Measurements from ENCODE around the gene EVA1C.
"Not testable (repeated sequence)": the region's sequence is repeated elsewhere in the genome, so short reads cannot be mapped to it uniquely, and the experiment has no call there.

Gene EVA1C

DNA sequence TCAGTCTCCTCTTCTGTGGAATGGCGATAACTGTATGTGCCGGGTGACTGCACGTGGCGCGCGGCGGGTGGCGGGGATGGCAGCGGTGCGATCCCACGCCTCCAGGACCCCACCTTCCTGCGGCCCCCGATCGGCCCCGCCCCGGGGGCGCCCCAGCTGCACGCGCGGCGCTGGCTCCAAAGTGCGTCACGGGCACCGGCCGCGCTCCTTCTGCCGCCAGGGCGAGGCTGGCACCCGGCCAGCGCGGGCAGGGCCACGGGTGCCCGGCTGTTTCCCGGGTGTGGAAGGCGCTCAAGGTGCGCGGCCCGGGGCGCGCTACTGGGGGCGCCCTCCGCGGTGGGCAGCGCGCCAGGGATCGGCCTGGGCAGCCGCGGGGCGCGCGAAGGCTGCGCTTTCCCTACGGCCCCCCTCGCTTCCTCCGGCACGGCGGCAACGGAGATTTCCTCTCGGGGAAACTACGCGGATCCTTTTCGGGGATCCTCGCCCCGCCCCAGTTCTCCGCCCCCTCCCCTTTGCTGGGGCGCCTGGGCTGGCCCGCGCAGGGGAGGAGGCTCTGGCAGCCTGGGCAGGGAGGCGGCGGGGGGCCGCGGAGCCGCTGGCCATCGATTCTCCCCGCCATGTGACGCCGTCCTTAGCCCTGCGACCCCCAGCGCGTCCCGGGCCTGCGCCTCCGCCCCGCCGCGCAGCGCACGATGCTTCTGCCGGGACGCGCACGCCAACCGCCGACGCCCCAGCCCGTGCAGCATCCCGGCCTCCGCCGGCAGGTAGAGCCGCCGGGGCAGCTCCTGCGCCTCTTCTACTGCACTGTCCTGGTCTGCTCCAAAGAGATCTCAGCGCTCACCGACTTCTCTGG is at the start of gene EVA1C:
TSS of gene EVA1C (plus strand) at position 545 of the 853 bp plus-strand sequence. CDS start at position 693, 148 bp downstream.
- peak; percentile 64 for DNase-seq

DNA sequence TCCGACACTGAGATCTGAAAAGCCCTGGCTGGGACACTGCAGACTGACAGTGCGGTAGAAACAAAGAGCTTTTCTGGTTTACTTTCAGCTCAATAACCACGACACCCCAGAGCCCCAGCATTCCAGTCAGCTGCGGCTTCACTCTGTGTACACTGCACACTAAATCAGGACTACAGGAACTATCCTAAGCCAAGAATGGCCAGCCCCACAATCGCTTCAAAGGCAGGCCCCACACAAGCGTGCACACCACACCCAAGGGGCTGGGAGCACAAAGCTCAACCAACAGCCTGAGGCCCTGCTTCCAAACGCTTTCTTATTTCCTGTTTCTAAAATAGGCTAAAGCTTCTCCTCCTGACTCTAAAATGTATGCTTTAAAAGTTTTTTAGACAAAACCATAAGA is 48.1 kb upstream of the EVA1C start:
- DNase-seq = no peak

DNA sequence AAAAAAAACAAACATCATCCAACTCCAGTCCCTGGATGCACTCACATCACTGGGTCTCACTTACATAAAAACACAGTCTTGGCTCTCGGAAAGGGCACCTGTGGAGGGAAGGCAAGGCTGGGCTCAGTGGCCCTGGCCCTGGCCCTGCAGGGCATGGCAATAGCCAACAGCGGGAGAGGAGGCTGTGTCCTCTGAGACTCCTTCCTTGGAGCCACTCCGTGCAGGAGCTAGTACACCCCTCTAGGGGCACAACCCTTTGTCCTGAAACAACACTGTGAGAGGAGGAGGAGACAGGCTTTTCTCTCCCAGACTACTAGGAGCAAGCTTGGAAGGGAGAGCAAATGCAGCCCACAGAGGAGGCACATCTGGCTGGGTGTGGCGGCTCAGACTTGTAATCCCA is 47.7 kb upstream of the EVA1C start:
- no peak for DNase-seq

DNA sequence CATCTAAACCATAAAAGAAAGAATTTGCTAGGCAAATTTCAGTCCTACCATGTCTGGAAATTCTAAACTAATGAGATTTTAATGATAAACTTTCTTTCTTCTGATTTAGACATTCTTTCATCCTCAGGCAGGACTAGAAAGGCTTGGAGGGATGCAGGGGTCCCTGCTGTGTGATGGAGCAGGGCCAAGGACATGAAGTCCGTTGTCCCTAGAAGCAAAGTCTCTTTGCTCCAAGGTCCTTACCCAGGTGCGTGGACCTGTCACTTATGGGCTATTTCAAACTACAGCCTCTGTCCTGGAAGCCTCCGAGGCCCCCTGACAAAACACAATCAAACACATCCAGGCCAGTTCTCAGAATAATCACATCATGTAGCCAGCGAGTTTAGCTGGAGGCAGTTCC is 46.3 kb upstream of the EVA1C start:
- no peak for DNase-seq

GRCh38 chr21:32367158-32367557 is 45.3 kb upstream of the EVA1C start:
- no peak for DNase-seq

- no peak for DNase-seq
These were observed 44.1 kb upstream of the EVA1C start for GRCh38 chr21:32368386-32368785.

DNA sequence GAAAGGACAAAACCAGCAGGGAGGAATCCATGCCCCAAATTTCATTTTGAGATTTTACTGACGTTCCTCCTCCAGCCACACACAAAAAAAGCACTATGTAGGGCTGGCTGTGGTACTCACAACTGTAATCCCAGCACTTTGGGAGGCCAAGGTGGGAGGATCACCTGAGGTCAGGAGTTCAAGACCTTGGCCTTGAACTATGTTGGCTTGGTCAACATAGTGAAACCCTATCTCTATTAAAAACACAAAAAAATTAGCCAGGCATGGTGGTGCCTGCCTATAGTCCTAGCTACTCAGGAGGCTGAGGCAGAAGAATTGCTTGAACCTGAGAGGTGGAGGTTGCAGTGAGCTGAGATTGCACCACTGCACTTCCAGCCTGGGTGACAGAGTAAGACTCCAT is 43.5 kb upstream of the EVA1C start:
- not testable (repeated sequence) for DNase-seq

DNA sequence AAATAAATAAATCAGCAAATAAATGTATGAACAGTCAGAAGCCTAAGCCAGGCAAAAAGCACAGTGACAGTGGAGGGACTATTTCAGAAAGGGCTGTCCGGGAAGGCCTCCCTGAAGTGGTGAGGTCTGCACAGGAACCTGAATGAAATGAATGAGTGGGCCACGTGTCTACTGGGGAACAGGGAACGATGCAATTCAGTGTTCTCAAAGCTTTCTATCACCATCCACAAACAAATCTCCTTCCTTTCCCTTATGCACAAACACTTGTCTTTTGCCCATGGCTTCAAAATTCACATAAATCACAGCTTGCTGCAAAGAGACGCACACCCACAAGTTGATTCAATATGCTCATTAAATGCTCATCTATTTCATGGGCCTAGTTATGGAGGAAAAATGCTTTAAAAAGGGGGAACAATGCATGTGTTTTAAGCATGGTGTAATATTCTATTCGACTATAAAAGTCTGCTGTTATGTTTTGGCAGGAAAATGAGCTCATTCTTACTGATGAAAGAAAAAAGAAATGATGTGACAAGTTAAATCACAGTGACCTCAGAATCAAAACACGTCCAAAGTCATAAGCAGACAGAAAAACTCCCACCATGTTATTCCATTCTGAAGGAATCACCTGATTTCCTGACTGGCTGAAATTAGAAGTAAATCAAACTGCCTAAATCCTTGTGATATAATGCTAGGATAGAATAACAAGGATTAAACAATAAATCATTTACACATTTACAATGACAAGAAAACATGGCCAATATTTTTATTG is 41.3 kb upstream of the EVA1C start:
- no peak for DNase-seq

GRCh38 chr21:32371913-32372314 is 40.6 kb upstream of the EVA1C start:
- DNase-seq = no peak

GRCh38 chr21:32372755-32373154 is 39.8 kb upstream of the EVA1C start:
- peak; percentile 42 for DNase-seq

DNA sequence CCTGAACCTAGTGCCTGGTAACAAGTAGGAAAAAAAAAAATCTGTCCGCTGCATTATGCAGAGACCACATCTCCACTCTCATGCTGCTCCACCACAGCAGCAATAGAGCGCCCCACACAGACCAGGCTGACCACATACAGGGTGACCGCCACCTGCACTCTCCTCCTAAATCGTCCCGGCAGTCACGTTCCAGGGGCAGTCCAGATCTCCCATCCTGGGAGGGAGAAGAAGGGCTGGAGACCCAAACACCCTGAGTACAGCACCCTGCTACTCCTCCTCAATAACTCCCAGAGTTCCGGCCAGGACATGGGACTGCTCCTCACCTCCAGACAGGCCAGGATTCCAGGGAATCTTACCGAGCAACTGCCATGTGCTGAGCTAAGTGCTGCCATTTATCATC is 35.0 kb upstream of the EVA1C start:
- DNase-seq = no peak

- DNase-seq = no peak
These were observed 34.5 kb upstream of the EVA1C start for GRCh38 chr21:32377991-32378390.

GRCh38 chr21:32378956-32379355 is 33.5 kb upstream of the EVA1C start:
- DNase-seq = no peak

GRCh38 chr21:32380940-32381339 is 31.6 kb upstream of the EVA1C start:
- DNase-seq = no peak

GRCh38 chr21:32381571-32381970 is 30.9 kb upstream of the EVA1C start:
- DNase-seq = no peak

DNA sequence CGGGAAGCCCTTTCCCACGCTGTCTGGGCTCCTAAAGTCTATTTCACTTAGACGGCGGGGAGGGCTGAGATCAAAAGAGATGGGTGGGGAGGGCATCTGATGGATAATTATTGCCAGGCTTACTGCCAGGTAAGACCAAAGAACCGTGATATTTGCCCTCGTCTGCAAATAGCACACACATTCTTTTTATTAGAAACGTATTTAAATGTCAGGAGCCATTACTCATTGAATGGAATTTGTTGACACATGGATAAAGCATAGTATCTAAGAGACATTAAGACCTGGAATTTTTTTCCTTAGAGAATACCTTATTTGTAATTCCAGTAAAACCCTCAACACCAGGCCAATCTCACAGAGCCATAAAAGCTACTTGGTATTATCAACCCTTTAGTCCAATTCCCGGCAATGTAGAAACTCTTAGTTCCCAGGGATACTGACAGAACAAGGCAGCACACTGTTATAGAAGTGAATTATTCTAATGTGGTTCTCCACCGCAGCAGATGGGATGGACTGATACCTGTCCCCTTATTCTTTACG is 30.3 kb upstream of the EVA1C start:
- DNase-seq = no peak

DNA sequence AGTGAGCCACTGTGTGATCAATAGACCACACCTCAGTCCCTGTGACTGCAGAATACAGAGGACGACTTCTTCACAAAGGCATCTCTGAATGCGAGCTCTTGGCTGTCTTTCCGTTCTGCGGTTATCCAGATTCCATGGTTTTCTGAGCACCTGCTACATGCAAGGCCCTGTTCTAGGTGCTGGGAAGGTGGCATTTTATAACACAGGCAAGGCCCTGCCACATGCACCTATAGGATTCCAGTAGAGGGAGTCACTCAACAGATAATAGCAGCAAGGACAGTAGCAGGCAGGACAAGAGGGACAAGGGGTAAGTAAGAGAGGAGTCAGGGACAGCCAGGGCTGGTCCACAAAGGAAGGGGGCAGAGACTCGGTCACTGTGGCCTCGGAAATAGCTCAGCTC is 28.7 kb upstream of the EVA1C start:
- DNase-seq = no peak

GRCh38 chr21:32386195-32386870 is 26.2 kb upstream of the EVA1C start:
- DNase-seq = no peak

GRCh38 chr21:32387151-32387550 is 25.4 kb upstream of the EVA1C start:
- DNase-seq = no peak

DNA sequence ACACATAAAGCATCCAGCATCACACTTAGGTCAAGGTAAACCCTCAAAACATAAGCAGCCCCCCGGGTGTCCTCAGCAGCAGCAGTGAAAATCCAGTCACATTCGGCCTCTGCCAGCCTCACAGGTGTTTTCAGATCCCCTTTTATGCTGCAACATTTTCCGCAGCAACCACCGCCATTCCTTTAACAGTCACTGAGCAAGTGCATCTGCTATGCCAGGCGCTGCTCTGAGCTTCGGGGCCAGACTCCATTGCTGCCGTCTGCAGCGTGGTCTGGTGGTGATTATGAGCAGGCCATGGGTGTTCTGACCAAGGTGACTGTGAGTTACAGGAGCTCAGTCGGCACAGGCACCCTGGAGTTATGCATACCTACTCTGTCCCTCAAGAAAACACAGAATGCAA is 24.2 kb upstream of the EVA1C start:
- DNase-seq = no peak

- DNase-seq = no peak
These were observed 23.0 kb upstream of the EVA1C start for GRCh38 chr21:32389337-32390015.

GRCh38 chr21:32390537-32391224 is 21.8 kb upstream of the EVA1C start:
- not testable (repeated sequence) for DNase-seq

Data from NCI-H2171 treated with DMSO at 0.1 percent for 48 hours (cell line).